Endometrial microvascular endothelial cells (primary cell): ENCODE results near the gene HNMT. TPM values are rescaled to one million over a fixed set of nuclear protein-coding genes. Genes with fewer than 3 reads are reported as not detected.
"Not testable (repeated sequence)": the region's sequence is repeated elsewhere in the genome, so short reads cannot be mapped to it uniquely, and the experiment has no call there.

Source experiments
- in situ Hi-C: cut with HindIII; loops from 2 replicates; pipeline ENCODE4 v1.10.0; 2017; ENCODE audit warnings: low sequenced_read_pairs, low pct_unique_long_range_greater_than_20kb; ENCODE audit errors: inconsistent ontology term
- total RNA-seq: library from RNA; depleted of rRNA; stranded (reverse); fragments of >200 nt; gene quantifications from one replicate; pipeline ENCODE4 v1.2.3, GENCODE V29; 2015; ENCODE audit errors: inconsistent ontology term

HNMT gene
- total RNA-seq, 1 donor from 2014 or later = 4.6 TPM

DNA sequence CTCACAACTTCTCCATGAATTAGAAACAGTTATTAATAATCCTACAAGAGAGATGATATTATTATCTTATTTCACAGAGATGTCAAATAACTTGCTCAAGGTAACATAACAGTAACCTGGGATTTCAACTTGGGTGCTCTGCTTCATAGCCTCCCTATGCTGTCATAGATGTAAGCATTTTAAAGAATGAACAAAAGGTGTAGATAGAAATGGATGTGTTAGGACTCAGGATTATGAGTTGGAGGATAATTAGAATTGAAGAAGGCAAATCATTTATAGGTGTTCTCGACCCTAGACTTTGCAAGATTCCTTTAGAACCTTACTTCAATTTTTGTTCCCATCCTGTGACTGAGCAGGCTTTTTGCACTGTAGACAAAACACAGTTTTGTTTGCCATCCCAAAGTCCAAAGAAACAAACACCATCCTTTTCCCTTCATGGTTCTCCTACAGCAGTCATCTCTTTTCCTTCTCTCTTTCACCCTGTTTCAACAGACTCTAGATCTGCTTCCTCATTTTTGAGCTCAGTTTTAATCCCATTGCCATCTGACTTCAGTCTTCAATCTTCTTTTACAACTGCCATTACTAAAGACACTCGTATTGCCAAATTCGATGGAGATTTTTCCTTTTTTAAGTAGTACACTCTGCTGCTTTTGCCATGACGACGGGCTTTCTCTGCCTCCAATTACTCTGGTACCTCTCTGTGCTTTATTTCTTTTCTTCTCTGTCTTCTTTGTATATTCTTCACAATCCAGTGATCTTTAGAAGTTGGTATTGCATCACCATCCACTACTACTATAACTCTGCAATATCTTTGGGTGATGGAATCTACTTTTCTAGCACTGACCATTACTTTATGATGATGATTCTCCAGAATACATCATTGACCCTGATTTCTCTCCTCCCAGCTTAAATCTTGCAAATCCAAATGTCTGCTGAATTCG is 4.5 kb downstream of the HNMT start:
- in situ Hi-C loops = no loop called here

DNA sequence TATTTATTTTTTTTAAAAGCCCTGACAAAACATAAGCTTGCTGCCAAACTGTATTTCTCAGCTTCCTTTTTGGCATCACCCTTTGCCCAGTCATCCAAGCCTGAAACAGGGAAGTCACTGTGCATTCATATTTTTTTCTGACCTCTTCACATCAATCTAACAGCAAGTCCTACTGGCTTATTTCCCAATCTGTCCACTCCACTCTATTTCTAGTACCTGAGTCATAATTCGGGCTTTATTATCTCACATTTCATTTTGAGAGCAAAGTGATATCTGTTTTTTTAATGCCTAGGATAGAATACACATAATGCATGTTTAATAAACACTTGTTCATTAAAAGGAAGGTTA is 5.1 kb downstream of the HNMT start:
- in situ Hi-C loops = no loop called here

DNA sequence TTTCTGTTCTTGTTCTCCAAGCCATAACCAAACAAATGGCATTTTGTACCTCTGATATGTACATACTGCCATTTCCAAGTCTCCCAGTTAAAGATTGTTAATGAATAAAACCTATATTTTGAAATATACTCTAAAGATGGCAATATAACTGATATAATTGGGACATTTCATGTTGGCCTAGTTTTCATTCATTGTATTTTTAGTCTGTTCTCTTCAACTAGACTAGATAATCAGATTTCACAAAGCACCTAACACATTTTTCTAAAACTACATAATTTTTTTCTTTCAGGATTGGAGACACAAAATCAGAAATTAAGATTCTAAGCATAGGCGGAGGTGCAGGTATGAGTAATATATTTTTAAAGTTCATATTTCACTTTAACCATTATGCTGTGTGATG is 5.6 kb downstream of the HNMT start:
- in situ Hi-C loops = no loop called here

DNA sequence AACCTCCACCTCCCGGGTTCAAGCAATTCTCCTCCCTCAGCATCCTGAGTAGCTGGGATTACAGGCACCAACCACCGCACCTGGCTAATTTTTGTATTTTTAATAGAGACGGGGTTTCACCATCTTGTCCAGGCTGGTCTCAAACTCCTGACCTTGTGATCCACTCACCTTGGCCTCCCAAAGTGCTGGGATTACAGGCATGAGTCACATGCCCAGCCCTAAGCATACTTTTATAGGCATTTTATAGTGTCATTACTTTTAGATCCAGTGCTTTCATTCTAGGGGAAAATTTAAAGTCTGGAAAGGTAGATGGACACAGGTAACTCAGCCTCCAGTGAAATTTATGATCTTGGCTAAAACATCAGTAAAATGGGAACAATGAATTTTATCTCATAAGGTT is 7.0 kb downstream of the HNMT start:
- in situ Hi-C loops = not testable (repeated sequence)

DNA sequence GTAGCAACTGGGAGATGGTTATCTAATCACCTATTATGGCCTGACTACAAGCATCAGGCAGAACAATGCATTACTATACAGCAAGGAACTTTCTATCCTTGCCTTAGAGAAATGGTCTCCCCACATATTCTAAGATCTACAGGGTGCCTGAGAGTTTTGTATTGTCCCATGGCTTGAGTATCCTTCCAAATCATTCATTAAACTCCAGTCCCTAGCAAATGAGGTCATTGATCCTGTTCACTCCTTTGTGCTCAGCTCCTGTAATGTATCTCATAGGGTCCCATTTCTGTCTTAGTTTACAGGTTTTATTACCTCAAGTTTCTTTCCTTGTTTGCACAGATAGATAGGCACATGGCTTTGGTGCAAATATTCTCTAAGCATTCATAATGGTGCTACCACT is 9.0 kb downstream of the HNMT start:
- in situ Hi-C loops = no loop called here

DNA sequence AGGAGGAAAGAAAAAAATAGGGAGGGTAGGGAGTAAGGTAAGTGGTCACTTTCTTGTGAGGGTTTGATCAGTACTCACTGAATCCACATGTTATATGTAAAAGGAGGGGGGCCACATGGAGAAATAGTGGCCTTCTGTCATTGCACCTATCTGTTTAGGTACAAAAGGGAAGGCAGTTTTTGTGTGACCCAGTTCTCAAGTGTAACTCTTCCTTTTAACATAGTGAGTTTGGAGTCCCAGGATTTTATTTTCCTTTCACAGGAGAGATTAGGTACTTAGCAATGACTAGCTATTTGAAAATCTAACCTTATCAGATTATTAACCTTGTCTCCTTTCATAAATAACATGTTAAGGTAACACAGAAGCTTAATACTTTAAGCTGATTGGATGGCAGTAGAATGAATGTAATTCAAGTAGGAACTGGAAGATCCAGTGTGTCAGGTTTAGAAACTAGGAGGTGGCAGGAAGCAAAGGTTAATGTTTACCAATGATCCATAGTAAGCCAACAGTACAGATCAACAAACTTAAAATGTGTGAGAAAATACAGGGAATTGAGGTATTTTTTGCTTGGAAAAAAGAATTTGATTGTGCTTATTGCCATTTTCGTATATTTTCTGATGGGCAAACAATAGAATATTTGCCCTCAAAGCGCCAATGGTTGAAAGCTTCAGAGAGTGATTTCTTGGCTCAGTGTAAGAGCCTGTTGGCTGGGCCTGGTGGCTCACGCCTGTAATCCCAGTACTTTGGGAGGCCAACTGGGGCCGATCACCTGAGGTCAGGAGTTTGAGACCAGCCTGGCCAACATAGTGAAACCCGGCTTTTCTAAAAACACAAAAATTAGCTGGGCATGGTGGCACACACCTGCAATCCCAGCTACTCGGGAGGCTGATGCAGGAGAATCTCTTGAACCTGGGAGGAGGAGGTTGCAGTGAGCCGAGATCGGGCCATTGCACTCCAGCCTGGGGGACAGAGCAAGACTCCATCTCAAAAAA is 11.3 kb downstream of the HNMT start:
- in situ Hi-C loops = no loop called here

DNA sequence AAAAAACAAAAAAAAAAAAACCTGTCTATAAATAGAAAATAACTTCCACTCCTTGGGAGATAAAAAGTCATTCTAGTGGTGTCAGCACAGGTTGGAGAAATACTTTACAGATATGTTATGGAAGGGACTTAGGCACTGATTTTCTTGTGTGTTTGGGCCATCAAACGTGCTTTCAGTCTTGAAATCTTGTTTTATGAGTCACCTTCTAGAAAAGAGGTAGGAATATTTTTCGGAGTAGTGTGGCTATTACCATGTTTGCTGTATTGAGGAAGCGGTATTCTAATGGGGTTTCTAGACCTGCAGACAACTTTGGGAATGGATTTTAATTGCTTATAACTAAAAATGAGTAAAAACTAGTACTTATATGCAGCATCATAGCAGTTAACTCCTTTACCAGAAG is 12.0 kb downstream of the HNMT start:
- in situ Hi-C loops = no loop called here

DNA sequence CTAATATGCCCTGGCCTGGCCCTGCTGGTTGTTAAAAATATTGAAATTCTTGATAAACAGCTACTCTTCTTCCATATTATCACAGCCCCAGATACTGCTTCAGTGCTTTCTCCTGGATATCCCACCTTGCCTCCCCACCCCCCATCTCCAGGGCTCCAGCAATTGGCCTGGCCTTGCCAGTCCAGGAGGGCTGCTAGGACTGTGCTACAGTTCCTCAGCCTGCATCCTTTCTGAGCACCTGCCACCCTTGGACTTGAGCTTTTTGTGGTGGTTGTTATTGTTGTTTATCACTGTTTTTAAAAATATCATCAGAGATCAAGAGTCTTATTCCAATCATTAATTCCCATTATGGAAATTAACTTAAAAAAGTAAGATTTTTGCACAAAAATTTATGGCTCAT is 13.5 kb downstream of the HNMT start:
- in situ Hi-C loops = no loop called here

DNA sequence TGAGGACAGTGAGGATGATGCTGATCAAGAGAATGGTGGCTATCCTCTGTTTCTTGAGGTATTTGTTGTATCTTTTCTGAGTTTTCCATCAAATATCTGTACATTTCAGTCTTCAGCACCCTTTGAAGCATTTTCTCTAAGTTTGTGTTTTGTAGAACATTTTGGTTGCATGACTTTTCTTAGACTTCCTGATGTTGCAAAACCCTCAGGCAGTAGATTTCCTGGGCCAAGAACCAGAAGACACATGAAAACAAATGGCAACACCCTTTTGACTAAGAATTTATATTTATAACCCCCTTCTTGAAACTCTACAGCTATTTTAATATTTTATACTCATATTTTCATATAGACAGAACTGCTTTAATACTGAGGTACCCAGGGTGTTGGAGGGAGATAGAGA is 16.2 kb downstream of the HNMT start:
- in situ Hi-C loops = no loop called here

DNA sequence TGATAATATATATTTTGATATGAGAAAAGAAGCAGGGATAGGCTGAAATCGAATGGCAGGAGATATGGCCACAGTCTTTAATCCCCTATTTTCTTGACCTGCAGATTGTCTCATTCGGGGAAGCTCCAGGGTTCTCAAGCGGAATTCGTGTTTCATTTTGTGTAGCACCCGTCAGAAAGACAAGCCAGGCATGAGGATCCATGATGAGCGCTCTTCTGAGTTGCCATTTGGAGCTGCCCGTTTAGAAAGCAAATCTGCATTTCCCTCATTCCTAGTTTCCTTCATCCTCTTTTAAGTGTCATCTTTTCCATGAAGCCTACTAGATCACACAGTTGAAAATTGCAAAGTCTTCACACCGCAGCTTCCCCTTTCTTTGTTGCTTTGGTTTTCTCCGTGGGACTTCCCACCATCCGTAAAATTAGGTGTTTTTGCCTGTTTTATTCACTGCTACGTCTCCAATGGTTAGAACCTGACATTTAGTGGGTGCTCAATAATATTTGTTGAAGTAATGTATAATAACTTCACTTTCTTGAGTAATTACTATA is 16.9 kb downstream of the HNMT start:
- in situ Hi-C loops = no loop called here

DNA sequence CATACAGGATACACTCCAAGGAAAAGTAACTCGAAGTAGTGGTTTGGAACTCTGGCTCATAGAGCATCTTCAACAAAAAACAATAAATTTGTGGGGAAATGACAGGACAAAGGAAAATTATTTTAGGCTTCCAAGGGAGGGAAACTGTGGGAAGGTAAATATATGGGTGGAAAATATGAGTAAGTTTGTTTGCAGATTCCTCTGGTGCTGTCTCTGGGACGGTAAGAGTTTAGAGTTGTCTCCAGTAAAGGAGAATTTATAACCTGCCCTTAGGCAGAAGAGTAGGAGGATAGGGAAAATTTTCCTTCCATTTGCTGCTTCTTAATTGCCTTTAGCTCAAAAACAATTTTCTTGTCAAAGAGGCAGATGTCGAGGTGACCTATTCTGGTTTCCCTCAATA is 19.3 kb downstream of the HNMT start:
- in situ Hi-C loops = no loop called here

DNA sequence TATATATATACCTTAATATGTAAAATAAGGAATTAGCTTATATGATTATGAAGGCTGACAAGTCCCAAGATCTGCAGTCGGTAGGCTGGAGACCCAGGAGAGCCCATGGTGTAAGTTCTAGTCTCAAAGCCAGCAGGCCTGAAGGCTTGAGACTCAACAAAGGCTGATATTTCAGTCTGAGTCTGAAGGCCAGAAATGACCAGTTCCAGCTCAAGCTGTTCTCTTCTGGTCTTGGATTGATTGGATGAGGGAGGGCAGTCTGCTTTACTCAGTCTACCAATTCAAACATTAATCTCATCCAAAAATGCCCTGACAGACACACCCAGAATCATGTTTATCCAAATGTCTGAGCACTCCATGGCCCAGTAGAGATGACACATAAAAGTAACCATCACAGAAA is 22.0 kb downstream of the HNMT start:
- in situ Hi-C loops = no loop called here

DNA sequence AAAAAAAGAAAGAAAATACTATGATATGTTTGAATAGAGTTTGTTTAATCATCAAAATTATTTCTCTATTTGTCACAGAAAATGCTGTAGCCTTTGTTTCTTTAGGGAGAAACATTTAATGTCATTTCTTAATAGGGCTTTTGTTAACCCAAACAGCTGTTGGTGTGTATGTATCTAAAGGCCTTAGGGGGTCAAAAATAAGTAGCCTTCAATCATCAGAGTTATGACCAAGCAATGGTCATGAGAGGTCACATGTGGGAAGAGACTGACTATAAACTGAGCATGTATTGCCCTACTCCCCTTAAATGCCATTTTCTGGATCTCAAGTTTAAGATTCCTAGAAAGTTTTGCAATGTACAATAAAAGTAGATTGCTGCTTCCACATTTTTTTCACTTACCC is 22.7 kb downstream of the HNMT start:
- in situ Hi-C loops = no loop called here

DNA sequence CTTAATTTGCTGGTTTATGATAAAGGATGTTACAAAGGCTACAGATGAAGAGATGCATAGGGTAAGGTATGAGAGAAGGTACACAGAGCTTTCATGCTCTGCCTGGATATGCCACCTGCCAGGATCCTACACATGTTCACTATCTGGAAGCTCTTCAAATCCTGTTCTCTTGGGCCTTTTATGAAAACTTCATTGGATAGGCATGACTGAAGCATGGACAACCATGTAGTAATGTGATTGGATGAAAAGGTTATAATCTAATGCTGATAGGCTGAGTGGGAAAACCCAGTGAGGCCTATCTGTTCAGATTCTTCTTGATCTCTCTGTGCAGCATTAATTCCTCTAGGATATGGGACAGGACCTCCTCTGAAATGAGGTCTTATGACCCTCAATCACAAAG is 26.8 kb downstream of the HNMT start:
- in situ Hi-C loops = no loop called here

DNA sequence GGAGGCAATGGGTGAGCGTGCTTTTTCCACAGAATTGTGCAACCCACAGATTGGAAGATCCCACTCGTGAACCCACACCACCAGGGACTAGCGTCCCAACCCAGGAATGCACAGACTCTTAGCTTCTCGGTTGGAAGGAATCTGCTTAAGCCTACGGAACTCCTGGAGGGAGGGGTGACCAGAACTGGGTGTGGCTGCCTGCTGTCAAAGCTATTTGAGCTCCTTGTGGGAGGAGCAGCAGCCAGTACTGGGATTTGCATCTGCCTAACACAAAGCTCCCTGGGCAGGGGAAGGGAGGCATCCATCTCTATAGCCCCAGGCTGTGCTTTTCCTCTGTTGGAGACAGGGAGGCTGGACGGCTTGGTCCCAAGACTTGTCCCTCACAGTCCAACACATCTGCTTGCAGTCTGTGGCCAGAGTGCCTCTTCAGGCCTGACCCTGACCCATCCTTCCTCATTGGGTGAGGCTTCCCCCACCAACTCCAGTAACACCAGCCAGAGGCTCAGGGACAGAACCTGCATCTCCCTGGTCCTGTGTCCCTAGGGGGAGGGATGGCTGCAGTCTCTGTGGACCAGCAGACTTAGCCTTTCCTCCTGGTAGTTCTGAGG is 27.9 kb downstream of the HNMT start:
- in situ Hi-C loops = no loop called here

DNA sequence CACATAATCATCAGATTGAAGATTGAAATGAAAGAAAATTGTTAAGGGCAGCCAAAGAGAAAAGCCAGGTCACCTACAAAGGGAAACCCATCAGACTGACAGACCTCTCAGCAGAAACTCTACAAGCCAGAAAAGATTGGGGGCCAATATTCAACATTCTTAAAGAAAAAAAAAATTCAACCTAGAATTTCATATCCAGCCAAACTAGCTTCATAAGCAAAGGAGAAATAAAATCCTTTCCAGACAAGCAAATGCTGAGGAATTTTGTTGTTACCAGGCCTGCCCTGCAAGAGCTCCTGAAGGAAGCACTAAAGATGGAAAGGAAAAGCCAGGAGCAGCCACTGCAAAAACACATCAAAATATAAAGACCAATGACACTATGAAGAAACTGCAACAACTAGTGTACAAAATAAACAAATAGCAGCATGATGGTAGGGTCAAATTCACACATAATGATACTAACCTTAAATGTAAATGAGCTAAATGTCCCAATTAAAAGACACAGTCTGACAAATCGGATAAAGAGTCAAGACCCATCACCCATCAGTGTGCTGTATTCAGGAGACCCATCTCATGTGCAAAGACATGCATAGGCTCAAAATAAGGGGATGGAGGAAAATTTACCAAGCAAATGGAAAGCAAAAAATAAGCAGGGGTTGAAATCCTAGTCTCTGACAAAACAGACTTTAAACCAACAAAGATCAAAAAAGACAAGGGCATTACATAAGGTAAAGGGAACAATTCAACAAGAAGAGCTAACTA is 29.6 kb downstream of the HNMT start:
- in situ Hi-C loops = not testable (repeated sequence)

DNA sequence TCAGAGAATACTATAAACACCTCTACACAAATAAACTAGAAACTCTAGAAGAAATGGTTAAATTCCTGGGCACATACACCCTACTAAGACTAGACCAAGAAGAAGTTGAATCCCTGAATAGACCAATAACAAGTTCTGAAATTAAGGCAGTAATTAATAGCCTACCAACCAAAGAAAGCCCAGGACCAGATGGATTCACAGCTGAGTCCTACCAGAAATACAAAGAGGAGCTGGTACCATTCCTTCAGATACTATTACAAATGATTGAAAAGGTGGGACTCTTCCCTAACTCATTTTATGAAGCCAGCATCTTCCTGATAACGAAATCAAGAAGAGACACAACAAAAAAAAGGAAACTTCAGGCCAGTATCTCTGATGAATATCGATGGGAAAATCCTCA is 31.1 kb downstream of the HNMT start:
- in situ Hi-C loops = not testable (repeated sequence)

DNA sequence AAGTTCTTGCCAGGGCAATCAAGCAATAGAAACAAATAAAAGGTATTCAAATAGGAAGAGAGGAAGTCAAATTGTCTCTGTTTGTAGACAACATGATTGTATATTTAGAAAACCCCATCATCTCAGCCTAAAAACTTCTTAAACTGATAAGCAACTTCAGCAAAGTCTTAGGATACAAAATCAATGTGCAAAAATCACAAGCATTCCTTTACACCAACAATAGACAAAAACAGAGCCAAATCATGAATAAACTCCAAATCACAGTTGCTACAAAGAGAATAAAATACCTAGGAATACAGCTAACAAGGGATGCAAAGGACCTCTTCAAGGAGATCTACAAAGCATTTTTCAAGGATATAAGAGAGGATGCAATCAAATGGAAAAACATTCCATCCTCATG is 31.9 kb downstream of the HNMT start:
- in situ Hi-C loops = not testable (repeated sequence)

DNA sequence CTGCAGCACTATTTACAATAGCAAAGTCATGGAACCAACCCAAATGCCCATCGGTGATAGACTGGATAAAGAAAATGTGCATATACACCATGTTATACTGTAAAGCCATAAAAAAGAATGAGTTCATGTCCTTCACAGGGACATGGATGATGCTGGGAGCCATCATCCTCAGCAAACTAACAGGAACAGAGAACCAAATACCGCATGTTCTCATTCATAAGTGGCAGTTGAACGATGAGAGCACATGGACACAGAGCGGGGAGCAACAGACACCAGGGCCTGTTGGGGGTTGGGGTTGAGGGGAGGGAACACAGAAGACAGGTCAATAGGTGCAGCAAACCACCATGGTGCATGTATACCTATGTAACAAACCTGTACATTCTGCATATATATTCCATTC is 33.5 kb downstream of the HNMT start:
- in situ Hi-C loops = no loop called here
